DND-41 (cell line): ENCODE data around the gene SRSF3.
"Not testable (repeated sequence)": the region's sequence is repeated elsewhere in the genome, so short reads cannot be mapped to it uniquely, and the experiment has no call there.

Experiments used
- ATAC-seq: fragments of 200-7000 bp; cut with Tn5 transposase; 3 replicates; pipeline ENCODE4 v1.9.1; 2021; ENCODE audit warnings: low read depth; ENCODE audit not compliant: insufficient read depth
- DNase-seq: peaks from one replicate; pipeline ENCODE4 v3.0.0-alpha.2; 2020
- H2AFZ ChIP-seq: 2 replicates; pipeline ENCODE4 v1.6.0; 2012; ENCODE audit warnings: low read depth, low read length
- H3K27ac ChIP-seq: 2 replicates; pipeline ENCODE4 v1.5.1; 2012; ENCODE audit warnings: low read length, inconsistent platforms
- H3K27me3 ChIP-seq: fragments of 200-600 bp; sonication (generic); 2 replicates; pipeline ENCODE4 v1.6.0; 2012; ENCODE audit warnings: low read length, mild to moderate bottlenecking, inconsistent platforms; ENCODE audit not compliant: insufficient read depth, poor library complexity
- H3K36me3 ChIP-seq: 2 replicates; pipeline ENCODE4 v1.5.1; 2012; ENCODE audit warnings: low read length, inconsistent platforms; ENCODE audit not compliant: insufficient read depth
- H3K4me1 ChIP-seq: 2 replicates; pipeline ENCODE4 v1.5.1; 2012; ENCODE audit warnings: mild to moderate bottlenecking, low read length; ENCODE audit not compliant: insufficient read depth
- H3K4me2 ChIP-seq: 2 replicates; pipeline ENCODE4 v1.6.0; 2012; ENCODE audit warnings: mild to moderate bottlenecking, moderate library complexity, low read length, inconsistent platforms; ENCODE audit not compliant: insufficient read depth
- H3K4me3 ChIP-seq, 2 experiments: fragments of 200-600 bp in 1 of 2; shearing (Covaris generic) in 1 of 2; 2 replicates each; pipeline ENCODE4 v1.5.1; 2012 to 2016; ENCODE audit warnings: inconsistent platforms in 2 of 2, low read length in 2 of 2, mild to moderate bottlenecking in 2 of 2, low read depth in 1 of 2, moderate library complexity in 1 of 2
- H3K79me2 ChIP-seq: 2 replicates; pipeline ENCODE4 v1.6.0; 2012; ENCODE audit warnings: low read length, inconsistent platforms; ENCODE audit not compliant: insufficient read depth
- H3K9ac ChIP-seq: 2 replicates; pipeline ENCODE4 v1.6.0; 2012; ENCODE audit warnings: low read depth, mild to moderate bottlenecking, inconsistent platforms, low read length, moderate library complexity
- H3K9me3 ChIP-seq: 2 replicates; pipeline ENCODE4 v1.5.1; 2012; ENCODE audit warnings: low read length, moderate library complexity, mild to moderate bottlenecking, inconsistent platforms; ENCODE audit not compliant: insufficient read depth, severe bottlenecking
- H4K20me1 ChIP-seq: 2 replicates; pipeline ENCODE4 v1.6.0; 2012; ENCODE audit warnings: low read length; ENCODE audit not compliant: insufficient read depth
- EZH2 ChIP-seq: IDR thresholded peaks from 3 replicates; pipeline ENCODE4 v1.6.1; 2012; ENCODE audit warnings: borderline replicate concordance, low read depth, mild to moderate bottlenecking, moderate library complexity, low read length, inconsistent platforms; ENCODE audit not compliant: severe bottlenecking
- TF ChIP-seq, protein P1 (sequence below): IDR thresholded peaks from 2 replicates; pipeline ENCODE4 v1.5.1; 2012; ENCODE audit warnings: borderline replicate concordance, low read length, moderate library complexity, mild to moderate bottlenecking; ENCODE audit not compliant: poor library complexity, severe bottlenecking; ENCODE audit errors: extremely low read depth

SRSF3 gene

DNA sequence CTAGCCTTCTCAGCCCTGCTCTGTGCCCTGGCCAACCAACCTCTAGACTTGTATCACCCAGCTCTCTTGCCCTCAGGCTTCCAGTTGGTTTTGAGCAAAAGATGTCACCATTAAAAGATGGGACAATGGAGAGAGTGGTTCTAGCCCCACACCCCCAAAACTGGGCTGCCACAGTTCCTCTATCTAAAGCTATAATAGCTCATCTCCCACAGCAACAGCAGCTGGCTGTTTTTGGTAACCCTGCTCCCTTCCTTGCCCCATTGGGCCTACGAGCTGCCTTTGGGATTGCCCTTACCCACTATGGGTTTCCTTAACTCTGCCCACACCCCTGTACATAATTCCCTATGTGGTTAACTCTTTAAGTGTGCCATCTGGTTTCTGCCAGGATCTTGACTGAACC lies 7.6 kb upstream of the SRSF3 start:
- Histone ChIP-seq H3K4me3 (no peak overlapping the region), H3K36me3 (no peaks in the 10 kb centered on the region), H3K79me2 (no peaks in the 10 kb centered on the region), H3K4me1 (0 out of 2 replicates have a peak, but pooled peaks cover 3% of the 10 kb centered on the region), H2AFZ (no peak overlapping the region), H3K27me3 (no peaks in the 10 kb centered on the region), H3K9me3 (no peaks in the 10 kb centered on the region), H3K4me2 (no peak overlapping the region), H3K27ac (no peak overlapping the region), H3K9ac (no peak overlapping the region), H4K20me1 (no peaks in the 10 kb centered on the region)
- ATAC-seq, result no peak
- no peak for TF ChIP-seq EZH2
- TF ChIP-seq, protein P1, sequence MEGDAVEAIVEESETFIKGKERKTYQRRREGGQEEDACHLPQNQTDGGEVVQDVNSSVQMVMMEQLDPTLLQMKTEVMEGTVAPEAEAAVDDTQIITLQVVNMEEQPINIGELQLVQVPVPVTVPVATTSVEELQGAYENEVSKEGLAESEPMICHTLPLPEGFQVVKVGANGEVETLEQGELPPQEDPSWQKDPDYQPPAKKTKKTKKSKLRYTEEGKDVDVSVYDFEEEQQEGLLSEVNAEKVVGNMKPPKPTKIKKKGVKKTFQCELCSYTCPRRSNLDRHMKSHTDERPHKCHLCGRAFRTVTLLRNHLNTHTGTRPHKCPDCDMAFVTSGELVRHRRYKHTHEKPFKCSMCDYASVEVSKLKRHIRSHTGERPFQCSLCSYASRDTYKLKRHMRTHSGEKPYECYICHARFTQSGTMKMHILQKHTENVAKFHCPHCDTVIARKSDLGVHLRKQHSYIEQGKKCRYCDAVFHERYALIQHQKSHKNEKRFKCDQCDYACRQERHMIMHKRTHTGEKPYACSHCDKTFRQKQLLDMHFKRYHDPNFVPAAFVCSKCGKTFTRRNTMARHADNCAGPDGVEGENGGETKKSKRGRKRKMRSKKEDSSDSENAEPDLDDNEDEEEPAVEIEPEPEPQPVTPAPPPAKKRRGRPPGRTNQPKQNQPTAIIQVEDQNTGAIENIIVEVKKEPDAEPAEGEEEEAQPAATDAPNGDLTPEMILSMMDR, result no peak
- DNase-seq, result no peak

DNA sequence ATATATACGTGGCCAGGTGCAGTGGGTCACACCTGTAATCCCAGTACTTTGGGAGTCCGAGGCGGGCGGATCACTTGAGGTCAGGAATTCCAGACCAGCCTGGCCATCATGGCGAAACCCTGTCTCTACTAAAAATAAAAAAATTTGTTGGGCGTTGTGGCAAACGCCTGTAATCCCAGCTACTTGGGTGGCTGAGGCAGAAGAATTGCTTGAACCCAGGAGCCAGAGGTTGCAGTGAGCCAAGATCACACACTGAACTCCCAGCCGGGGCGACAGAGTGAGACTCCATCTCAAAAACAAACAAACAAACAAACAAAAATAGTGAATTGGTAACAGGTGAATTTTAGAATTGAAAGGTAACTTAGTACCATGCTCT lies 5.1 kb upstream of the SRSF3 start:
- not testable (repeated sequence) for H3K9me3 ChIP-seq, H3K27me3 ChIP-seq, ATAC-seq, H3K4me3 ChIP-seq, DNase-seq, H2AFZ ChIP-seq, H4K20me1 ChIP-seq, H3K27ac ChIP-seq, H3K4me2 ChIP-seq, H3K36me3 ChIP-seq, H3K9ac ChIP-seq
- peaks cover 19% of the 10 kb centered on the region for H3K79me2 ChIP-seq
- H3K4me1 ChIP-seq, result peaks cover 25% of the 10 kb centered on the region

DNA sequence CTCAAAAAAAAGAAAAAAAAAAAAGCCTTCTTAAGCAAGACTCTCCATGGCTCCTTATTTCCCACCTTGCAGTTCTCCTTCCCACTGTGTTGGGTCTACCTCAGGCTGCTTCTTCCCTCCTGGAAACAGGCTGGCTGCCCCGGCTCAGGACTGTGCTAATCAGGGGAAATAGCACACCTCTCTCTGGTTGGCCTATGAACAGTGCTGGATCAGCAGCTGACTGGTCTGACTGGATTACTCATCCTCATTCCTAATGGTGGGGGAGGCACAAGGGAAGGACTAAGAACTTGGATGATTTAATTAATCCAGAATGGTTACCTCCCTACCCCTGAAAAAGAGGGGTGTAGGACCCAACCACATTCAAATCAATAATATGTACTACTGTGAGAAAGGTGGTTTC lies 3.9 kb upstream of the SRSF3 start:
- Histone ChIP-seq H4K20me1 (peaks cover 6% of the 10 kb centered on the region; the same call in 1 of the 2 replicates), H3K9ac (no peak overlapping the region), H2AFZ (no peak overlapping the region), H3K27me3 (no peaks in the 10 kb centered on the region), H3K4me2 (no peak overlapping the region), H3K9me3 (no peaks in the 10 kb centered on the region), H3K4me1 (peaks cover 25% of the 10 kb centered on the region), H3K79me2 (peaks cover 30% of the 10 kb centered on the region), H3K27ac (no peak overlapping the region), H3K36me3 (peaks cover 7% of the 10 kb centered on the region), H3K4me3 (no peak overlapping the region)
- TF ChIP-seq, protein P1, result no peak
- TF ChIP-seq EZH2, result no peak
- DNase-seq (no peak), ATAC-seq (no peak)

DNA sequence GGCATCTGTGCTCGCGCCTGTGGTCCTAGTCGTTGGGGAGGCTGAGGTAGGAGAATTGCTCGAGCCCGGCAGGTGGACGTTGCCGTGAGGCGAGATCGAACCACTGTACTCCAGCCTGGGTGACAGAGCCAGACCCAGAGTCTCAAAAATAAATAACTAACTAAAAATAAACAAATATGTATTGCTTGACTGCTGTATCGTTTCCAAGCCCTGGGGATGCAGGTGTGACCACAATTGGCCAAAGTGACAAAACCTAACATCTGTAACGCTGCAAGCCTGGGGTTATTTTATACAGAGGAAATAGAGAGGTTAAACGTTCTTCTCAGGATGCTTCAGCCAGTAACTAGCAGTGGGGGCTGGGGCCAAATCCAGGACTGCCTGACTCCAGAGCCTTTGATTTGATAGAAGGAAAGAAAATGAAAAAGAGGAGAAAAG lies 1.9 kb upstream of the SRSF3 start:
- Histone ChIP-seq H3K36me3 (peaks cover 27% of the 10 kb centered on the region), H3K9me3 (no peaks in the 10 kb centered on the region), H3K4me1 (peaks cover 33% of the 10 kb centered on the region), H2AFZ (no peak overlapping the region), H3K27me3 (no peaks in the 10 kb centered on the region), H3K9ac (peak overlapping the region; percentile 78), H4K20me1 (peaks cover 25% of the 10 kb centered on the region), H3K4me2 (peak overlapping the region; percentile 71), H3K4me3 (peak overlapping the region in 1 of 2 experiments; percentile 70; a peak in 2 of 4 replicates), H3K27ac (peak overlapping the region; percentile 66), H3K79me2 (peaks cover 50% of the 10 kb centered on the region)
- DNase-seq, result peak; percentile 57
- TF ChIP-seq, protein P1, result no peak
- no peak for TF ChIP-seq EZH2
- peak; percentile 18 for ATAC-seq
